Superior temporal gyrus (tissue), 1 donor: ENCODE data around the gene PSMD7.
"Not testable (repeated sequence)": the region's sequence is repeated elsewhere in the genome, so short reads cannot be mapped to it uniquely, and the experiment has no call there.

Source experiments
- DNase-seq: peaks from one replicate; pipeline ENCODE4 v3.0.0-alpha.2; 2016; ENCODE audit errors: extremely low spot score

Gene PSMD7

GRCh38 chr16:74296104-74296431 lies 546 bp upstream of the PSMD7 start:
- no peak for DNase-seq

DNA sequence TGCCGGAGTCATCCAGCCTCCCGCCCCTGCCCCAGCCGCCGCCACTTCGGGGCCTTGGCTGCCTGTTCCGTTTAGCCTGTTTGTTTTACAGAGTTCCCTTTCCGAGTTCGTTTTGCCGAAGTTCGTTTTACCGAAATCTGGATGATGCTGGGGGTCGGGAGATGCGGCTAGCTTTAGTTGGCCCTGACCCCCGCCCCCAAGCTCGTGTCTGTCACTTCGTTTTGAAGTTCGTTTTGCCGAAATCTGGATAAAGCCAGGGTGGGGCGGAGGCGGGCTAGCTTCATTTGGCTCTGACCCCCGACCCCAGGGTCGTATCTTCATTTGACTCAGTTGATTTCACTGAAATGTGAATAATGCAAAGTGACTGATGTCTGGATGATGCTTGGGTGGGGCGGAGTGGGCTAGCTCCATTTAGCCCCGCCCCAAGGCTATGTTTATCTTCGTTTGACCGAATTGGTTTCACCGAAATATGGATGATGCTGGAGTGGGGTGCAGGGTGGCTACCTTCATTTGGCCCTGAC lies 591 bp downstream of the PSMD7 start:
- DNase-seq, result no peak

DNA sequence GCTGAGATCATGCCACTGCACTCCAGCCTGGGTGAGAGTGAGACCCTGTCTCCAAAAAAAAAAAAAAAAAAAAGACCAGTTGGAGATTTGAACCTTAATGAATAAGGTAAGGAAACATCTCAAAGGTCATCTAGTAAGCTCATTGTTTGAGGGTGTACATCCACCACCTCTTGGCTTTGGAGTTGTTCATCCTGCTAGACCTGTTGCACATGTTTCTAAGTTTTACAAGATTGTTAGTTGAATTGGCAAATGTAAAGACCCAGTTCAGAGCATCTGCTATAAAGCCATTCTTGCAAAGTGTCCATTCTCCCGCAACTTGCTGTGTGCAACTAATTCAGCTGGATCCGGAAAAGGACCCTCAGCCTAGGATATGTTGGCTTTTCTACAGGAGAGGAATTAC lies 1.5 kb downstream of the PSMD7 start:
- no peak for DNase-seq

DNA sequence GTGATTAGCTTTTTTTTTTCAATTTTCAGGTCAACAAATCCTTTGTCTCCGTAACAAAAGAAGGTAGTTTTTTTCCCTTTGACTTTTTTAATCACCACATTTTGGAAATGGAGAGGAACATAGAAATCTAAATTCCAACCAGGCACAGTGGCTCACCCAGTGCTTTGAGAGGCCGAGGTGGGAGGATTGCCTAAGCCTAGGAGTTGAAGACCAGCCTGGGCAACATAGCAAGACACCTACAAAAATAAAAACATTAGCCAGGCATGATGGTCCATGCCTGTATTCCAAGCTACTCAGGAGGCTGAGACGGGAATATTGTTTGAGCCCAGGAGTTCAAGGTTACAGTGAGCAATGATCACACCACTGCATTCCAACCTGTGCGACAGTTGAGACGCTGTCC lies 5.7 kb downstream of the PSMD7 start:
- no peak for DNase-seq

DNA sequence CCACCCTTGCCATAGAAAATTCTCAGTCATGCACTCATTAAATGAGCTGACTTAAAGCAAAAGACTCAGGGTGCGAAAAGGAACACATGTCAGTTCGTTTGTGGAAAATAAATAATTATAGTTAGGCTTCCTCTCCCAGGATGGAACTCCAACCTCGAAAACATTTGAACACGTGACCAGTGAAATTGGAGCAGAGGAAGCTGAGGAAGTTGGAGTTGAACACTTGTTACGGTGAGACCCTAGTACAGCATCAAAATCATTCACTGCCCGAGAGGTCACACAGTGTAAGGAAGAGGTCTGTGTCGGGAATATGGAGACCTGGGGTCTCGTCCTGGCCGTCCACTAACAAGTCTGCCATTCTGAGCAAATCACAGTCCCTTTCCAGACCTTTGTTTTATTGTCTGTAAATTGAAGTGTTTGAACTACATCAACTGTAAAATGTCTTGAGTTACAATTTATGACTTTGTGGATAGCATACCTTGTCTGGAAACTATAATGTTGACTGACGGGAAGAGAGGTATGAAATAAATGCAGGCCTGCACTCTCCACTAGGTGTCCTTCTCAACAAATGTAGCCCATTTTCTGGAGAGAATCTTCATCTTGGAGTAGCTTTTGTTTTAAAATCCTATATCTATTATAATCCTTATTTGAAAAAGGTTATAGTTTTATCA lies 7.7 kb downstream of the PSMD7 start:
- peak; percentile 28 for DNase-seq

GRCh38 chr16:74304835-74305176 lies 8.2 kb downstream of the PSMD7 start:
- no peak for DNase-seq

GRCh38 chr16:74305281-74305680 lies 8.7 kb downstream of the PSMD7 start:
- DNase-seq, result no peak

DNA sequence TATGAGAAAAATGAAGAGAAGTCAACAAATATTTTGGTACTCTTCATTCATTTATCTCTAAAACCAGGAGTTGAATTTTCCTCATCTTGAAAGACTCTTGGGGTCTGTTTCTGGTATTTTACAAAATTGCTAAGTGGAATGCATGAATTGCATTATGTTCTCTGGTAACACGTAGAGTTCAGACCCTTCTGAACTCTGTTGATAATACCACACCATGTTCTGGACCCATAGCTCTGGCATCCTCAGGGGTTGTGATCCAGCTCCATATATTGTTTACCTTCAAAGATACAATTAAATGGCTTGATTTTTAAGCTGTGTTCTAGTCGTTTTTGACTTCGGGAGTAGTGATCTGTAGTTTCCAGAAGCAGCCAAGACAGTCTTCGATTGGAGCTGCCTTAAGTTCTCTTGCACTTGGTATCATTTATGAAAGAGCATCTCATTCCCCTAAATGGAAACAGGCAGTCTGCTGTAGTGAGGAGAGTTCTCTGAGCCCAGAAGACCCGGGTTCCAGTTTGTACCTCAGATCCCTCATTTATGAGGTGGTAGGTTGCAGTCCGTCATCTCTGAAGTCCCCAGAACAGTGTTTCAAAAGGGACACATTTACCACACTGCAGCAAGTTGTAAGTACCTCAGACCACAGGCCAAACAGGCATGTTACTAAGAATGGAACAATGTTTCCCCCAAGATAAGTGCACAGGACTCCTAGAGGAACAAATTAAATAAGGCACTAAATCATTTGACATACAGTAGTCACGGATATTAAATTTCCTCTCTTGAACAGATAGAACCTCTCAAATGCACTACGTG lies 9.6 kb downstream of the PSMD7 start:
- no peak for DNase-seq

DNA sequence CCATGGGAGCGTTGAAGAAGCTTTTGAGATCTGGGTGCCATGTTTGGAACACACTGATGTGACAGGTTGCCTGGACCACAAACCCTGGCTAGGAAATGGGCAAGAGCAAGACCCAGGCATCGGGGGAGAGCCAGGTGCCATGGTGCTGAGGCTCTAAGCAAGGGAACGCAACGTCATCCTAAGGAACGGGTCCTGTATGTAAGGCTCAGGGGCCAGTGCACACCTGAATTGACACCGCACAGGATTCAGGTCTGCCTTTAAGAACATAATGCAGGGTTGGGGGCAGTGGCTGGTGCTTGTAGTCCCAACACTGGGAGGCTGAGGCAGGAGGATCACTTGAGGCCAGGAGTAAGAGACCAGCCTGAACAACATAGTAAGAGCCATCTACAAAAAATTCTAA lies 10.8 kb downstream of the PSMD7 start:
- DNase-seq, result no peak

DNA sequence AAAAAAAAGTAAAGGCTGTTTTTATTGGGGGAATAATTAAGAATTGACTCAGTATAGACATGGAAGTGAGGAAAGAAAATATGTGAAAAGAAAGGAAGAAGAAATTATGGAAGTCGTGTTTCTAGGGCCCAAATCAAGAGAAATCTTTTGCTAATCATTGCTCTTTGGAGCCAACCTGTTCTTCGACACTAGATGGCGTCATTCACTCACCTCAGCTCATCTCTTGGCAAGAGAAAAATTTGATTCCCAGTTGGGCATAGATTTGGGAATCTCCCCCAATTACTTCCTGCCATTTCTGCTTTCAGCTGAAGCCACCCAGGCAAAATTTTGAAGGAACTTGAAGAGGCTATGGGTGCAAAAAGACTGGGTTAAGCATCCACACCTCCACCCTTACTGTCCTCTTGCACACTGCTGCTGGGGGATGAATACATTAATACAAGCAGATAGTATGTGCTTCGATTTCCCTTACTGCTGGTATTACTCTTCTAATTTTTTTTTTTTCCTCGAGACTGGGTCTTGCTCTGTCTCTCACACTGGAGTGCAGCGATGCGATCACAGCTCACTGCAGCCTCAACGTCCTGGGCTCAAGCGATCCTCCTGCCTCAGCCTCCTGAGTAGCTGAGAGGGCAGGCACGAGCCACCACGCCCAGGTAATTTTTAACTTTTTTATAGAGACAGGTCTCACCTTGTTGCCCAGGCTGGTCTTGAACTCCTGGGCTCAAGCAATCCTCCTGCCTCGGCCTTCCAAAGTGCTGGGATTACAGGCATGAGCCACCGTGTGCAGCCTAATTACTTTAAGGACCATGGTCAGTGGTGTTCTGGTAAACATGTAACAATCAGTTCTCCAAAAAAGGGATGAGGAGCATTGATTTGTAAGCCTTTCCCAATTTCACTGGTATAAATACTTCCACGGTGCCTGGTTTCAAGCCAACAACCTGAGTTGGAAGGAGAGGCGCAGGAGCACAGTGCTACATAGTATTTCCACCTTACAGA lies 13.5 kb downstream of the PSMD7 start:
- DNase-seq, result peak; percentile 82

GRCh38 chr16:74315059-74315458 lies 18.4 kb downstream of the PSMD7 start:
- DNase-seq, result no peak

- no peak for DNase-seq
These were observed 24.1 kb downstream of the PSMD7 start for GRCh38 chr16:74320707-74321106.

GRCh38 chr16:74321356-74321755 lies 24.7 kb downstream of the PSMD7 start:
- DNase-seq, result no peak

- no peak for DNase-seq
These were observed 25.7 kb downstream of the PSMD7 start for GRCh38 chr16:74322301-74322710.

GRCh38 chr16:74324777-74325176 lies 28.2 kb downstream of the PSMD7 start:
- not testable (repeated sequence) for DNase-seq

DNA sequence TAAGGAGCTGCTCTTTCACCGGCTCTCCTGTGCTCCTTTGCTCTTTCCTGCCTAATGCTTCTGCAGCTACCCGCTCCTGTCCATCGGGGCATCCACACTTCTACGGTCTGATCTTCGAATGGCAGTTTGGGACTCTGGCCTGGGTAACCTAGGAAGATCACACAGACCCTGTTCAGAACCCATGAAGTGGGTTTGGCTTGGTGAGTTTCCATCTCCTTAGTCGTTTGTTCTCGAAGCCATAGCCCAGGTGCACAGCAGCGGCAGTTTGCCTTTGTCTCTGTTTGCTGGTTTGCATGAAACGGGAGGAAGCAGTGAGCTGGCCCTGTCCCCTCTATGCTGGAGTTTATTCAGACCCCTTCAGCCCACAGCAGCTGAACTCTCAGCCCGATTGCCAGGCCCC lies 29.0 kb downstream of the PSMD7 start:
- no peak for DNase-seq

- DNase-seq, result not testable (repeated sequence)
These were observed 31.7 kb downstream of the PSMD7 start for GRCh38 chr16:74328346-74328745.

- not testable (repeated sequence) for DNase-seq
These were observed 35.9 kb downstream of the PSMD7 start for GRCh38 chr16:74332469-74332868.

GRCh38 chr16:74337506-74337905 lies 40.9 kb downstream of the PSMD7 start:
- DNase-seq, result not testable (repeated sequence)

DNA sequence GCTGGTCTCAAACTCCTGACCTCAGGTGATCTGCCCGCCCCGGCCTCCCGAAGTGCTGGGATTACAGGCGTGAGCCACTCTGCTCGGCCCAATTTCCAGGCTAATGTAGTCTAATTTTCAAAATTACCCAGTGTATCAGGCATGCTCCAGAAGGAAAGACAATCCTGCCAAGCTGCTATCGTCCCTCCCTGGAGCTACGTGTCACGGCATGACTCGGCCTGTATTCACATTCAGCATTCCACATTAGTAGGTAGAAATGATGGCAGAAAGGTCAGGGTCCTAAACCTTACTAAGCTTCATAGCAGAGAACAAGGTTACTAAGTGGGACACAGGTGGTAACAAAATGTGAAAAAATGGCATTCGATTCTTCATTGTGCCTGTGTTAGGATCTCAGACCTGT lies 42.6 kb downstream of the PSMD7 start:
- DNase-seq, result not testable (repeated sequence)

- not testable (repeated sequence) for DNase-seq
These were observed 56.4 kb downstream of the PSMD7 start for GRCh38 chr16:74353038-74353437.
